H9 (cell line): ENCODE results near the gene MTHFD1. TPM values are rescaled to one million over a fixed set of nuclear protein-coding genes. Genes with fewer than 3 reads are reported as not detected.

Experiments used
- DNase-seq: peaks from one replicate; pipeline ENCODE4 v3.0.0-alpha.2; 2017
- H2AFZ ChIP-seq: one replicate; pipeline ENCODE4 v1.6.1; 2013; ENCODE audit warnings: mild to moderate bottlenecking, low read length, control low read depth, moderate library complexity
- H2AK5ac ChIP-seq: 2 replicates; pipeline ENCODE4 v1.6.1; 2013; ENCODE audit warnings: low read length, control low read depth, mixed read lengths; ENCODE audit not compliant: insufficient read length
- H2BK120ac ChIP-seq: one replicate; pipeline ENCODE4 v1.6.1; 2013; ENCODE audit warnings: low read depth, mild to moderate bottlenecking, low read length, control low read depth, inconsistent platforms; ENCODE audit not compliant: poor library complexity, severe bottlenecking
- H2BK12ac ChIP-seq: 2 replicates; pipeline ENCODE4 v1.6.1; 2013; ENCODE audit warnings: low read length, control low read depth, mixed read lengths, low read depth; ENCODE audit not compliant: insufficient read length
- H2BK15ac ChIP-seq: 2 replicates; pipeline ENCODE4 v1.6.1; 2013; ENCODE audit warnings: low read depth, low read length, control low read depth
- H2BK20ac ChIP-seq: one replicate; pipeline ENCODE4 v1.6.1; 2013; ENCODE audit warnings: low read depth, mild to moderate bottlenecking, low read length, control low read depth, inconsistent platforms; ENCODE audit not compliant: poor library complexity, severe bottlenecking
- H2BK5ac ChIP-seq: 2 replicates; pipeline ENCODE4 v1.6.1; 2013; ENCODE audit warnings: low read length, control low read depth, mixed read lengths; ENCODE audit not compliant: insufficient read length
- H3K14ac ChIP-seq: 2 replicates; pipeline ENCODE4 v1.6.1; 2013; ENCODE audit warnings: low read length, control low read depth; ENCODE audit not compliant: insufficient read depth
- H3K18ac ChIP-seq: 2 replicates; pipeline ENCODE4 v1.6.1; 2013; ENCODE audit warnings: low read depth, mild to moderate bottlenecking, mixed read lengths, low read length, control low read depth; ENCODE audit not compliant: insufficient read length
- H3K23ac ChIP-seq: 2 replicates; pipeline ENCODE4 v1.6.1; 2013; ENCODE audit warnings: low read length, control low read depth, mixed read lengths, low read depth; ENCODE audit not compliant: insufficient read length
- H3K23me2 ChIP-seq: 2 replicates; pipeline ENCODE4 v1.6.1; 2013; ENCODE audit warnings: low read depth, mild to moderate bottlenecking, mixed read lengths, low read length, control low read depth; ENCODE audit not compliant: insufficient read length, poor library complexity, severe bottlenecking
- H3K27ac ChIP-seq: 2 replicates; pipeline ENCODE4 v1.5.1; 2013; ENCODE audit warnings: low read length, control low read depth, mixed read lengths, low read depth; ENCODE audit not compliant: insufficient read length
- H3K27me3 ChIP-seq: 2 replicates; pipeline ENCODE4 v1.6.1; 2013; ENCODE audit warnings: low read length, control low read depth, inconsistent platforms; ENCODE audit not compliant: insufficient read depth
- H3K4ac ChIP-seq: 2 replicates; pipeline ENCODE4 v1.6.1; 2013; ENCODE audit warnings: low read depth, mild to moderate bottlenecking, control low read depth, inconsistent platforms, low read length, moderate library complexity
- H3K4me1 ChIP-seq: 2 replicates; pipeline ENCODE4 v1.6.1; 2013; ENCODE audit warnings: low read length, control low read depth, inconsistent platforms; ENCODE audit not compliant: insufficient read depth
- H3K4me2 ChIP-seq: 2 replicates; pipeline ENCODE4 v1.6.1; 2013; ENCODE audit warnings: low read length, control low read depth, mixed read lengths; ENCODE audit not compliant: insufficient read length, insufficient read depth
- H3K56ac ChIP-seq: 2 replicates; pipeline ENCODE4 v1.6.1; 2013; ENCODE audit warnings: low read depth, mild to moderate bottlenecking, mixed read lengths, low read length, control low read depth; ENCODE audit not compliant: insufficient read length
- H3K79me1 ChIP-seq: 2 replicates; pipeline ENCODE4 v1.6.1; 2013; ENCODE audit warnings: low read depth, mild to moderate bottlenecking, moderate library complexity, low read length, control low read depth, inconsistent platforms; ENCODE audit not compliant: insufficient read depth, poor library complexity, severe bottlenecking
- H3K79me2 ChIP-seq: 2 replicates; pipeline ENCODE4 v1.6.1; 2013; ENCODE audit warnings: low read length, control low read depth, inconsistent platforms; ENCODE audit not compliant: insufficient read depth
- H3K9ac ChIP-seq: 2 replicates; pipeline ENCODE4 v1.6.1; 2013; ENCODE audit warnings: low read length, control low read depth, mixed read lengths; ENCODE audit not compliant: insufficient read length; ENCODE audit errors: extremely low read depth
- H3K9me3 ChIP-seq: one replicate; pipeline ENCODE4 v1.6.1; 2013; ENCODE audit warnings: low read depth, low read length, inconsistent platforms; ENCODE audit not compliant: control insufficient read depth
- H3T11ph ChIP-seq: one replicate; pipeline ENCODE4 v1.6.1; 2013; ENCODE audit warnings: mild to moderate bottlenecking, low read length, control low read depth, inconsistent platforms
- H4K20me1 ChIP-seq: one replicate; pipeline ENCODE4 v1.6.1; 2013; ENCODE audit not compliant: control insufficient read depth, insufficient read length, insufficient read depth
- H4K5ac ChIP-seq: 2 replicates; pipeline ENCODE4 v1.6.1; 2013; ENCODE audit warnings: low read depth, mild to moderate bottlenecking, mixed read lengths, low read length, control low read depth; ENCODE audit not compliant: insufficient read length
- H4K8ac ChIP-seq: replicated peaks from 2 replicates; pipeline ENCODE4 v1.6.1; 2013; ENCODE audit warnings: low read length, control low read depth, mixed read lengths, low read depth; ENCODE audit not compliant: insufficient read length
- H4K91ac ChIP-seq: 2 replicates; pipeline ENCODE4 v1.6.1; 2013; ENCODE audit warnings: low read depth, mild to moderate bottlenecking, moderate library complexity, mixed read lengths, low read length, control low read depth; ENCODE audit not compliant: insufficient read length
- H3K27ac Mint-ChIP-seq, 3 experiments: 2 replicates in 2 of 3; 3 replicates in 1 of 3; pipeline ENCODE4 v1.8.0; 2020 to 2021; ENCODE audit warnings: mixed read lengths in 3 of 3, mild to moderate bottlenecking in 1 of 3, moderate library complexity in 1 of 3
- H3K27me3 Mint-ChIP-seq: 2 replicates; pipeline ENCODE4 v1.8.0; 2021; ENCODE audit warnings: low read depth, mild to moderate bottlenecking, moderate library complexity, mixed read lengths
- H3K36me3 Mint-ChIP-seq, 3 experiments: 2 replicates in 2 of 3; 3 replicates in 1 of 3; pipeline ENCODE4 v1.8.0; 2020 to 2021; ENCODE audit warnings: low read depth in 3 of 3, mixed read lengths in 3 of 3; ENCODE audit not compliant: insufficient read depth in 1 of 3
- H3K4me1 Mint-ChIP-seq, 2 experiments: 2 replicates each; pipeline ENCODE4 v1.8.0; 2020; ENCODE audit warnings: mixed read lengths in 2 of 2
- H3K4me3 Mint-ChIP-seq, 2 experiments: 2 replicates in 1 of 2; 3 replicates in 1 of 2; pipeline ENCODE4 v1.8.0; 2020 to 2021; ENCODE audit warnings: mild to moderate bottlenecking in 2 of 2, mixed read lengths in 2 of 2, moderate library complexity in 1 of 2
- H3K9me3 Mint-ChIP-seq, 2 experiments: 2 replicates in 1 of 2; 3 replicates in 1 of 2; pipeline ENCODE4 v1.8.0; 2020; ENCODE audit warnings: mild to moderate bottlenecking in 2 of 2, mixed read lengths in 2 of 2, moderate library complexity in 1 of 2
- CTCF ChIP-seq: fragments of 200-600 bp; sonication (generic); conservative IDR thresholded peaks from 3 replicates; pipeline ENCODE4 v1.8.0; 2021; ENCODE audit warnings: antibody characterized with exemption, mild to moderate bottlenecking
- WGBS: extraction: QIAGEN DNeasy Blood & Tissue Kit; methylation state at CpG from one replicate; pipeline ENCODE4 v1.1.7; 2013; ENCODE audit warnings: missing lambda C conversion rate, low lambda C conversion rate, mixed read lengths; ENCODE audit not compliant: insufficient read length; ENCODE audit errors: extremely low coverage; 5-methylcytosine and 5-hydroxymethylcytosine counted together
- total RNA-seq: library from RNA; stranded (reverse); gene quantifications from 2 replicates; pipeline ENCODE4 v1.2.1, GENCODE V29; 2021

The MTHFD1 gene
- total RNA-seq, 1 experiment from 2014 or later: 203 TPM

DNA sequence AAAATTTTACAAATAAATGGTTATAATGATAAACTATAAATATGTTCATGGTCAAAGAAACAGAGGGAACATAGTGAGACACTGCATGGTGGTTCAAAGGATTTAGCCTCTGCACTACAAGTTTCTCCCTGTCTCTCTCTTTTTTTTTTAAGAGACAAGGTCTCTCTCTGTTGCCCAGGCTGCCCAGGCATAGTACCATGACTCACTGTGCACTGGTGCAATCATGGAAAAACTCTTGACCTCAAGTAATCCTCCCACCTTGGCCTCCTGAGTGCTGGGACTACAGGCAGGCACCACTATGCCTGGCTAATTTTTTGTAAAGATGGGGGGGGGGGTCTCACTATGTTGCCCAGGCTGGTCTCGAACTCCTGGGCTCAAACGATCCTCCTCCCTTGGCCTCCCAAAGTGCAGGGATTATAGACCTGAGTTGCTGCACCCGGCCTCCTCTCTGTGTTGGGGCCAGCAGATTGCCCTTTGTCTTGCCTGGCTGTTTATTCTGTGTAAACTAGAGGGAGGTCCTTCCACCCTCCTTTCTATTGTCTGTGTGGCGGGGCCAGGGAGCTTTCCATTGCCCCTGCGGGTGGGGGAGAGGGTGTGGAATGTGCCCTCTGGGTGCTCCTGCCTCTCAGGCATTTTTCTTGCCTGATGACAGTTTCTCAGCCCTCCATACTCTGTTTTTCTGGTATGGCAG is 22.1 kb downstream of the MTHFD1 start:
- no peaks in the 10 kb centered on the region for H3K79me1 ChIP-seq
- H4K5ac ChIP-seq: no peak overlapping the region
- no peaks in the 10 kb centered on the region for H3K27me3 Mint-ChIP-seq
- H2BK20ac ChIP-seq: no peak overlapping the region
- H3K9me3 Mint-ChIP-seq: no peaks in the 10 kb centered on the region
- H3K4ac ChIP-seq: no peak overlapping the region
- no peak overlapping the region for H3K23ac ChIP-seq
- no peak overlapping the region for H3K27ac ChIP-seq
- TF ChIP-seq CTCF: no peak
- H3K18ac ChIP-seq: no peak overlapping the region
- H3K79me2 ChIP-seq: peaks cover 3% of the 10 kb centered on the region; the same call in 1 of the 2 replicates
- no peak overlapping the region for H3K56ac ChIP-seq
- no peaks in the 10 kb centered on the region for H3K4me1 ChIP-seq
- no peak overlapping the region for H3K4me2 ChIP-seq
- no CpG with 5 or more reads among the region's 5 CpGs for WGBS
- peaks cover 14 to 15% of the 10 kb centered on the region in 2 experiments for H3K4me1 Mint-ChIP-seq
- no peak overlapping the region for H2AFZ ChIP-seq
- no peaks in the 10 kb centered on the region for H3K27me3 ChIP-seq
- H4K8ac ChIP-seq: no peak overlapping the region
- no peak overlapping the region for H2AK5ac ChIP-seq
- no peak overlapping the region for H3K4me3 Mint-ChIP-seq
- no peaks in the 10 kb centered on the region for H3K23me2 ChIP-seq
- peak; percentile 66 for DNase-seq
- no peak overlapping the region for H3T11ph ChIP-seq
- no peak overlapping the region for H3K9ac ChIP-seq
- no peaks in the 10 kb centered on the region for H4K20me1 ChIP-seq
- no peak overlapping the region for H2BK15ac ChIP-seq
- no peaks in the 10 kb centered on the region for H3K9me3 ChIP-seq
- peak overlapping the region; percentile 68 to 95 (median 71); a peak in 5 of 7 replicates for H3K27ac Mint-ChIP-seq
- H4K91ac ChIP-seq: no peak overlapping the region
- H2BK12ac ChIP-seq: no peak overlapping the region
- no peak overlapping the region for H3K14ac ChIP-seq
- H3K36me3 Mint-ChIP-seq: peaks cover 13 to 68% (median 37%) of the 10 kb centered on the region in 3 experiments; a peak in 6 of 7 replicates
- H2BK5ac ChIP-seq: no peak overlapping the region
- H2BK120ac ChIP-seq: no peak overlapping the region
